Upper lobe of left lung (tissue), 4 donors: ENCODE data around the gene ERFL.

Source experiments
- CTCF ChIP-seq, 6 experiments: fragments of 450-650 bp in 4 of 6; fragments of 200-600 bp in 2 of 6; sonication (generic) in 2 of 6; IDR thresholded peaks; one replicate each; pipeline ENCODE4 v1.5.1; 2016 to 2019; ENCODE audit warnings: antibody characterized with exemption in 6 of 6
- EP300 ChIP-seq, 4 donors: sonication (generic); formaldehyde crosslinking; IDR thresholded peaks; one replicate each; pipeline ENCODE4 v1.5.1; 2017; ENCODE audit warnings: antibody characterized with exemption in 4 of 4, control low read depth in 2 of 4
- POLR2A ChIP-seq, 4 donors: fragments of 450-650 bp; IDR thresholded peaks; one replicate each; pipeline ENCODE4 v1.5.1; 2016 to 2017; ENCODE audit warnings: antibody characterized with exemption in 4 of 4, mild to moderate bottlenecking in 2 of 4
- POLR2AphosphoS5 ChIP-seq, 2 donors: sonication (generic); formaldehyde crosslinking; IDR thresholded peaks; one replicate each; pipeline ENCODE4 v1.5.1; 2017; ENCODE audit warnings: antibody characterized with exemption in 2 of 2

- TF ChIP-seq CTCF (IDR thresholded peaks at IDR 0.05) (no peak), POLR2AphosphoS5 (IDR thresholded peaks at IDR 0.05) (no peak), POLR2A (IDR thresholded peaks at IDR 0.05) (no peak), EP300 (IDR thresholded peaks at IDR 0.05) (no peak)
Observed at GRCh38 chr19:41868989-41869300, 59.3 kb downstream of the ERFL start.
